ENCODE data around the gene YPEL3.

YPEL3 gene

GRCh38 chr16:30053376-30054015 is 42.5 kb downstream of the YPEL3 start:
- no peak for DNase-seq (ENCODE audit: low read depth)
- H3K4me3 ChIP-seq (ENCODE audit: low read length) = peak overlapping the region; percentile 65
- TF ChIP-seq CTCF (IDR thresholded peaks at IDR 0.05; ENCODE audit: insufficient read depth, low read depth, low read length, missing control alignments) = no peak

- no peak for TF ChIP-seq CTCF (IDR thresholded peaks at IDR 0.05; ENCODE audit: insufficient read depth, low read depth, low read length, missing control alignments)
- H3K4me3 ChIP-seq (ENCODE audit: low read length) = peak overlapping the region; percentile 65
- peak; percentile 91 for DNase-seq (ENCODE audit: low read depth)
Observed at GRCh38 chr16:30052671-30053372, 43.2 kb downstream of the YPEL3 start.

- no peak for TF ChIP-seq CTCF (IDR thresholded peaks at IDR 0.05; ENCODE audit: insufficient read depth, low read depth, low read length, missing control alignments)
- DNase-seq (ENCODE audit: low read depth) = peak; percentile 40
- no peak overlapping the region for H3K4me3 ChIP-seq (ENCODE audit: low read length)
Observed at GRCh38 chr16:30051518-30051917, 44.5 kb downstream of the YPEL3 start.

- DNase-seq (ENCODE audit: low read depth) = no peak
- no peak for TF ChIP-seq CTCF (IDR thresholded peaks at IDR 0.05; ENCODE audit: insufficient read depth, low read depth, low read length, missing control alignments)
Observed at GRCh38 chr16:30049871-30050270, 46.1 kb downstream of the YPEL3 start.

GRCh38 chr16:30046588-30046987 is 49.4 kb downstream of the YPEL3 start:
- no peak overlapping the region for H3K4me3 ChIP-seq (ENCODE audit: low read length)
- no peak for DNase-seq (ENCODE audit: low read depth)
- no peak for TF ChIP-seq CTCF (IDR thresholded peaks at IDR 0.05; ENCODE audit: insufficient read depth, low read depth, low read length, missing control alignments)

More at GRCh38 chr16:30049871-30050270, 46.1 kb downstream of the YPEL3 start:
- H3K4me3 ChIP-seq (ENCODE audit: low read length) = no peak overlapping the region

- DNase-seq (ENCODE audit: low read depth) = no peak
- TF ChIP-seq CTCF (IDR thresholded peaks at IDR 0.05; ENCODE audit: insufficient read depth, low read depth, low read length, missing control alignments) = no peak
- H3K4me3 ChIP-seq (ENCODE audit: low read length) = no peak overlapping the region
Observed at GRCh38 chr16:30046178-30046577, 49.8 kb downstream of the YPEL3 start.
